Jurkat, Clone E6-1 (cell line): ENCODE results near the gene CDH24.

Experiments used
- DNase-seq: peaks from one replicate; pipeline ENCODE4 v3.0.0-alpha.2; 2011; ENCODE audit warnings: low read depth, low spot score
- H3K4me3 ChIP-seq: 2 replicates; pipeline ENCODE4 v1.5.1; 2011; ENCODE audit warnings: mild to moderate bottlenecking, low read length, control low read depth, moderate library complexity

Gene CDH24

DNA sequence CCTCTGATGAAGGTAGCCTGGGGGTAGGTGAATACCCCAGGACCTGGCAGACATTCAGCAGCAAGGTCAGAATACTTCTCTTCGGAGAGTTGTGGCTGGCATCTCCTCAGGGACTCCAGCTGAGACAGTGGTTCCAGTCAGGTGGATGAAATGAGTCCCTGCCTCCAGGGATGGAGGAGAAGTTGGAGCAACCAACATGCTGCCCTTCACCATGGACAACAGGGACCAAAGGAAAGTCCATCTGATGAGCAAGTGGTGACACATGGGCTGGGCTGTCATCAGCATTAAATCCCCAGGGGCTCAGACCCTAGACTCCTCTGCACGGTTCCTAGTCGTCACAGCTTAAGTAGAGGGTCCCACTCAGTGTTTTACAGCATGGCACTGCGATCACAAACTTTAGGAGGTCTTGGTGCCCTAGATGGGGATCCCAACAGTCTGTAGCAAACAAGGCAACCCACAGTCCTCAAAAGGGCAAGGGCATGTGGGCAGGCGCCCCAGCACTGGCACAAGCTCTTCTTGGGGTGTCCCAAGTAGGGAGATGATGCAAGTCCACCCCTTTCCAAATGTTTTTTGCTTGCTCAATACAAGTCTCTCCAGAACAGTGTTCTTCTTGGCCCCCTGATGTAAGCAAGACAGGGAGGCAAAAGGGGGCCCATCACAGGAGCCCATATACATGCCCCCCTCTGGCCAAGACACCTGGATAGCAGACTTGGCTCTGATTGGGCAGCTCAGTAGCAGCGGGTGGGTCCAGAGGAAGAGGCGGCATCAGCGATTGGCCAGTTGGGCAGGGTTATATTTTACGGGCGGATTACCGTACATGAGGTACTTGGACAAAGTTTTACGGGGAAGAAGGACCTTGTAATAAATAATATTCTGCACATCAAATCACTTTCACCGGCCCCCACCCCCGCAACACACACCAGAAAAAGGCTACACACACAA is 10.8 kb upstream of the CDH24 start:
- no peak for DNase-seq
- H3K4me3 ChIP-seq = no peak overlapping the region

DNA sequence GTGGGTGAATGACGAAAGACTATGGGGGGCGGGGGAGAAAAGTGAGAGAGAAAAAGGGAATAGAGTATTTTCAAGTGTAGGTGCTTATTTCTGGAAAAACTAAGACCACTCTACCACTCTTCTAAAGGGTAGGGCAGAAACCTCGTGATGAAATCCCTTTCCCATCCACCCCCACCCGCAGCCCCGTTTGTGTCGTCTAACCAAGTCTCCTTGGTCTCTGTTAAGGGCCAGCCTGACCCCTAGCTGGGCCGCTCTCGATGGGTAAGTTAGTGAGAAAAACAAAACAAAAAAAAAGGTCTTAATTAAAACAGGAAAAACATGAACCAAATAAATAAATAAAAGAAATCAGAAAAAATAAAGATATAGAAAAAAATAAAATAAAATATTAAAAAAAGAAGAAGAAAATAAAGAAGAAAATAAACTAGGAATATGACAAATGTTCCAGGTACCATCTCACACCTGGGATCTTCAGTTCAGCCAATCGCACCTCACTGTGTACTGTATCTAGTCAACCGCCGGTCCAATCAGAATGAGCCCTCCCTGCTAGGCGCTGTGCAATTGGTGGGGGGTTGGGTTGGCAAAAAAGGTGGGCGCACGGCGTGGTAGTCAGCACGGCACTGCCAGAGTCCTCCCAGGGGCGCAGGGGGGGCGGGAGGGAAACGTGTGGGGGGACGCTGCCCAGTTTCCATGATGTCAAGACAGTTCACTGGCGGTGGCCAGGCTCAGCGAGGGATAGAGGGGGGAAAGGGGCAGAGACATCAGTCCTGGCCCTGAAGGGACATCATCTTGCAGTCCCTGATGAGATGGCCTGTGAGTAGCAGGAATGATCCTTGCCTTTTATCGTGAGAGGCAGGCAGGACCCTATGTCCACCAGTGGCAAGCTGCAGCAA is 9.8 kb upstream of the CDH24 start:
- DNase-seq = no peak
- no peak overlapping the region for H3K4me3 ChIP-seq

DNA sequence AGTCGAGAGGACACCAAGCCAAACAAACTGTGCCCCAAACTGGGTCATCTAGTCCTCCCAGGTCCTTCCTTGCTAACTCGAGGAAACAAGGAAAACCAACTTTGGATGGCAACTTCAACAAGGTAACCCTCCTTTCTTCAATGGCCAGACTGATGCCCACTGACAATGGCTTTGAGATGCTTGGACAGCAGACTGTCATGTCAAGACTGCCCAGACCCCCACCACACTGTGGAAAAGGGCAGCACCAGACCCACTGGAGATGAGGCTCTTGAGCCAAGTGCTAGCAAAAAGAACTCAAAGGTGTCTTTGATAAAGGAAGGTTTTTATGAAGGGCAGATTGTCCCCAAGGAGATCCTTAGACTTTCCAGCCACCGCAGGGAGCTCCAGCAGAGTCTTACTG is 9.0 kb upstream of the CDH24 start:
- H3K4me3 ChIP-seq = no peak overlapping the region
- no peak for DNase-seq

DNA sequence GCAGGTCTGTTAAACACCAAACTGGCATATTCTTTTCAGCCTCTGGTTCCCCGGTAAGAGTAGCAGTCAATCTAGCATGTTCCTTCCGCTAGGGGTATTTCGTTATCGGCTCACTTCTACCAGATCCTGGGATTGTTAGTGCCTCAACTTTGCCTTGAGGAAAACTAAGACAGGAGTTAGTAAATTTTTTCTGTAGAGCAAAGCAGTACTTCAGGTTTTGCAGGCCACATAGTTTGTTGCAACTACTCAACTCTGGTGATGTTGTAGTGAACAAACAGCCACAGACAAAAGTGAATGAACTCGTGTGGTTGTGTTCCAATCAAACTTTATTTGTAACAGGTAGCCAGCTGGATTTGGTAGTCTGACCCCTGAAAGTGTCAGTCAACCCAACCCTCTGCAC is 6.3 kb upstream of the CDH24 start:
- DNase-seq = no peak
- H3K4me3 ChIP-seq = no peak overlapping the region

DNA sequence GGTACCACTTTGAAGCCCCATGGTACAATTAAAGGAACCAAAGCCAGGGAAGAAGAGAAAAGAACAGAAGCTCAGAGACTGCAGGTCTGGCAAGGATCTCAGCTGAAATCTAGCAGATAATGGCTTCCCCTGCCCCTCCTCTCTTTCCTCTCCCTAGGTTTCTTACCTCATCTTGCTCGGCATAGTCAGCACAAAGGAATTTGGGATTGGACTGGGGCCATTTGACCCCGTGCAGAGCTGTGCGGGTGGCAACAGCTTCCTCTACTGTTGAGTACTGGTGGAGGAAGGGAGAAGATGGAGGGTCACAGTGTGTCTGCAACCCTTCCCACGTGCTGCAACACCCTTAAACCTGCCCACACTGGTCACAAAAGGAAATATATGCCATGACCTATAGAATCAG is 4.7 kb upstream of the CDH24 start:
- no peak for DNase-seq
- H3K4me3 ChIP-seq = no peak overlapping the region

DNA sequence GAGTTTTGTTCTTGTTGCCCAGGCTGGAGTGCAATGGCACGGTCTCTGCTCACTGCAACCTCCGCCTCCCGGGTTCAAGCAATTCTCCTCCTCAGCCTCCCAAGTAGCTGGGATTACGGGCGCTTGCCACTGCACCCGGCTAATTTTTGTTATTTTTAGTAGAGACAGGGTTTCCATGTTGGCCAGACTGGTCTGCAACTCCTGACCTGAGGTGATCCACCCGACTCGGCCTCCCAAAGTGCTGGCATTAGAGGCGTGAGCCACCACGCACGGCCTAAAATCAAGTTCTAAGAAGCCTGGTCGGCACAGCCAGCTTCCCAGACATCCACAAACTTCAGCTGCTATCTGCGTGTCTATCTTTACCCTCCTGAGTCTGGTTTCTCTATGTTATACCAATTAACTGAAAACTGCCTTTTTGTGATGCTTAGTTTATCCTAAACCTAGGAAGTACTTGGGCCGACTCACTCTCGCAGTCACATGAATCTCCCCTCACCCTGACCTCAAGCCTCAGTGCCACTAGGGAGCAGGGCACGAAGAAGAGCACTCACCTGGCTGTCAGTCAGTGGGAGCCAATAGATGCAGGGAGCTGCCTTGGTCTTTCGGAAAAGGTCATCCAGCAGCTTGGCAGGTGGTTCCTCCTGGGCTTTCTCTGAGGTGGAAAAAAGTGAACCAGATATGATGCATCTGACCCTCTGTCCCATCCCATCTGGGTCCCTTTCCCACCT is 3.4 kb upstream of the CDH24 start:
- no peak for DNase-seq
- no peak overlapping the region for H3K4me3 ChIP-seq

DNA sequence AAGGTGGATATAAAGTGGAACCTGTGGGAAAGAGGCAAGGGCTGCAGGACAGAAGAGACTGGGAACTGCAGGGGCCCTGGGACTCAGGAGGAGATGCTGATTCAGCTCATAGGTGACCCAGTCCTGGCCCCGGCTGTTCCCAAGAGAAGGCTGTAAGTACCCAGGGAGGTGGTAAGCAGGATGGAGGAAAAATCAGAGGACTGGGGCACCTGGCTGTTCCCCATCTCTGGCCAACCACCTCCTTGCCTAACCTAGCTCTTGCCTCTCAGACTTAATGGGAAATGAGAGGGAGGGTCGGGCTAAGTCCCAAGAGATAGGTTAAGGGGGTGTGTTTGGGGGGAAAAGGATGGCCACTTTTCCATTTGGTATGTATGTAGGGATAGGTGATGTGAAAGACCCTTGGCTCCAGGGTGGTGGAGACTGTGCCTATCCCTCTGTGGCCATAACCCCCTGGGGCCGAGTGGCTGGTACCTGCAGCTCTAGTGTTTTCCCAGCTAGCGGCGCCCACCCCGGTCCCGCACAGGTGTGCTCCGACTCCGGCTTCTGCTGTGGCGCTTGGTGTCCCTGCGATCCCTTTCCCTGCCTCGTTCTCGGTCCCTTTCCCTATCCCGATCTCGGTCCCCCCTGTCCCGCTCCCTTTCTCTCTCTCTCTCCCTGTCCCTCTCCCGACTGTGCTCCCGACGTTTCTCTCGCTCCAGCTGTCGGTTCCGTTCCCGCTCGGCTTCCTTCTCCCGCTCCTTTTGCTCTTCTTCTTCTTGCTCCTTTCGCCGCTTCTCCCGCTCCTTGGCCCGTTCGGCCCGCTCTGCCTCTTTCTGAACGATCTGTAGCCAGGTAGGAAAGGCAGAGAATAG is 1.6 kb upstream of the CDH24 start:
- DNase-seq = no peak
- no peak overlapping the region for H3K4me3 ChIP-seq

DNA sequence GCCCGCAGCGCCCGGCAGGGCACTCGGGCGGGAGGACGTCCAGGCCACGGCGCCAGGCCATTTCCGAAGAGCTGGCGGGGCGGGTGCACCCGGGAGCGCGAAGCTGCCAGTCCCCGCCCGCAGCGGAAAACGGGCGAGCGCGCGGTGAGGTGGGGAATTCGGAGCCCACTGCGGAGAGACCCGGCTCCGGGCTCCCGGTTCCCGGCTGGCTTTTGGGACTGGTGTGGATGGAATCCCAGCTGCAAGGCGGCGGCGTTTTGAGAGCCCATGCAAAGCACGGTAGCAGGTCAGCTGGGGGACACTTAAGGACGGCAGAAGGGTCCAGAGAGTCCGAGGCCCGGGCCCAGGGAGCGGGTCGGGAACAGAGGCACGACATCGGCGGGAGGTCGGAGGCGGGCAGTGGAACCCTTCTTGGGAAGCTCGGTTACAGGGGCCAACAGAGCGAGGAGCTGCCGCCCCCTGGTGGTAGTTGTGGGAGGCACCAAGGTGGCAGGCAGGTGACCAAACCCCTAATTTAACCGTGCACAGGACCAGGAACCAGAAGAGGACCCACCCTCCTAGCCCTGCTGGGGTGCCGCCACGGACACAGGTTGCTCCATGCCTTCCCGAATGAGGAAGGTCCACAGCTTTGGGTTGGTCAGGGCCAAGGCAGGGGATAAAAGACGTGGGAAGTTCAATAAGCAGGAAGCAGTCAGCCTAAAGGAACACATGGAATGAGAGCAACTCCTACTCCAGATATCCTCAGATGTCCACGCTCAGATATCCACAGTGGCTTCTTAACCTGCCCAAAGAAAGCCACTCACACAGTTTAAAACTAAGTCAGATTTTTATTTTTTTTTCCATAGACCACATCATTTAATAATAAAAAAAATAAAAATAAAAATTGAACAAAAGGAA is 685 bp upstream of the CDH24 start:
- H3K4me3 ChIP-seq = peak overlapping the region; percentile 58
- peak; percentile 76 for DNase-seq

DNA sequence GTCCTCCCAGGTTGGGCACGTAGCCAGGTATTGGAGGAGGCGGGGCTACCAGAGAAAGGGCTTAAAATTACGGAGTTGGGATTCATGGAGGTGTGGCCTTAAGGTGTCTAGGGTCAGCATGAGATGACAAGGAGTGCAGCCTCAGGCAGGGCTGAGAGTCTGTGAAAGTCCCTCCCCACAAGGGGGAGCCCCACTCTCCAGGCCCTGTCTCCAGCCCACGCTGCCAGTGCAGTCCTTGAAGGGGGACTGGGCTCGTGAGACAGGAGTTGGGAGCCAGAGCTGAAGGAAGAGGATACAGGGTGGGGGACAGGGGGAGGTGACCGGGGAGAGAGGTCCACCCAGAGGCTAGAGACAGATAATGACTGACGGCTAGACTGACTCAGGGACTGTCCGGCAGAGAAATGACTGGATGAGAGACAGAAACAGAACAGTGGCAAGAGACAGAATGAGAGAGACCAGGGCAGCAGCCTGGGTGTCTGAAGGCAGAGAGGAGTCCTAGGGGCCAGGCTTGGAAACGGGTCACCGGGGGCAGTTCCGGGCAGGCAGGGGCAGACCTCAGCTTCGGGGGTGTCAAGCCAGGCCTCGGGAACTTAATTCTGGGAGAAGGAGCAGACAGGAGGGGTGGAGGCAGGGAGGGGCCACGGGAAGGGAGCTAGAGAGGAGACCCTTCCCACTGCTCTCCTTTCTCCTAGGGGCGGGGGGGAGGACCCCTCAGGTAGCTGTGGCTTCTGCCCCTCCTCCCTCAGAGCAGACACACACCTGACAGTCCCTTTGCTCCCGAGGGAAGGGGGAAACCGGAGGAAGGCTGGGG is 970 bp downstream of the CDH24 start:
- H3K4me3 ChIP-seq = peak overlapping the region; percentile 58
- peak; percentile 46 for DNase-seq

DNA sequence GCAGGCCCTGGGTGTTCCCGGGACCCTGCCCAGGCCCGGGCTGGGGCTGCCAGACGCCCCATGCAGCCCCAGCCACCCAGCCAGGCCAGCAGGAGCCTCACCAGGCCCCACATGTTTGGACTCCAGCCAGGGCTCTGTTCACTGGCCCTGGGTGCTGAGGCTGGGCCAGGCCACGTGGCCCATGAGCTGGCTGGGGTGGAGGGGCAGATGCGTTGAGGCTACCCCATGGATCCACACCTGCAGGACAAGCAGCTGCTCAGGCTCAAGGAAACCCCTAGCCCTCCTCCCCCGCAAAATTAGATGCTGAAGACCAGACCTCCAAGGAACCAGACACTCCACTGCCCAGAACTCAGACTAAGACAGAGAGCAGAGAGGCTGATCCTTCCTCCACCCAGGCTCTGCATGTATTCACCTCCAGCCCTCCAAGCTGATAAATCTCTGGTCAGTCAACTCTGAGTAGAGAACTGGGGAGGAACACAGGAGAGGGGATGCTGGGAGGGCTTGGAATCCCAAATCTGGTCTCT is 1.6 kb downstream of the CDH24 start:
- no peak for DNase-seq
- H3K4me3 ChIP-seq = no peak overlapping the region

DNA sequence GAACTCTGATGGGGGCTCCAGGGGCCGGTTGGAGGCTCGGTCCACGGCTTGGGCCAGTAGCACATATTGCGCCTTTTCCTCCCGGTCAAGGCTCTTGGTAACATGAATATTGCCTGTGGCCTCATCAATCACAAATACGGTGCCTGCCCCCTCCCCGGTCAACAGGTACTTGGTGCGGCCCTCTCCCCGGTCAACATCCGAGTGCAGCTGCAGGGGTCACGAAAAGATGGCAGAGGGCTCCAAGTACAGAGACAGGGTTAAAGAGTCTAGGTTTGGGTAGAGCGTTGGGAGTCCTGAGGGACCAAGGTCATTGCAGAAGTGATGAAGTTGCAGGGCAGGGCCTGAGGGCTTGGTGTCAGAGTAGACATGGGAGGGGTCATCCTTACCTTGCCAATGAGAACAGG is 2.2 kb downstream of the CDH24 start:
- DNase-seq = no peak
- no peak overlapping the region for H3K4me3 ChIP-seq

DNA sequence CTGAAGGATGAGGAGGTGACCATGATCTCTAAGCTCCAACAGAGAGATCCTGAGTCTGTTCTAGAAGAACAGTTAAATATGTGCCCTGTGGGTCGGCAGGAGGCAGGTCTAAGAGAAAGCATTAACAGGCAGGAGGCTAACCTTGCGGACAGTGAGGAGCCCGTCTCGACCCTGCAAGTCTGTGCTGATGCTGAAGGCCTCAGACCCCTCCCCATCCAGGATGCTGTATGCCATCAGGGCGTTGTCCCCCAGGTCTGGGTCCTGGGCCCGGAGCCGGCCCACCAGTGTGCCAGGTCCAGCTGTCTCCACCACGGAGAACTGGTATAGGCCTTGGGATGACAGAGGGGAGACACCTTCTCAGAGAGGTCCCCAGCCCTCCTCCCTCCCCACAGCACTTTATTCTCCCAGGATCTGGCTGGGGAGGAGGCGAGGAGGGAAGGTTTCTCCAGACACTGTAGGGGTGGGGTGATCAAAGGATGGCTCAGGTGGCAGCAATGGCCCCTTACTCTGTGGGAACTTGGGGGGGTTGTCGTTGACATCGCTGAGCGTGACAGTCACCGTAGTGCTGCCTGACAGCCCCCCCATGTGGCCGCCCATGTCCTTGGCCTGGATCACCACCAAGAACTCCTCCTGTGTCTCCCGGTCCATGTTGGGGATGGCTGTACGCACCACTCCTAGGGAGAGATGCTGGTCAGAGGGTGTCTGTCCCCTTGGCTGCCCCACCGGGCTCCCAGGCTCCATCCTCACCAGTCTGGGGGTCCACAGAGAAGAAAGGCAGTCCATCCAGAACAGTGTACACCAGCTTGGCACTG is 3.1 kb downstream of the CDH24 start:
- no peak for DNase-seq
- H3K4me3 ChIP-seq = no peak overlapping the region

DNA sequence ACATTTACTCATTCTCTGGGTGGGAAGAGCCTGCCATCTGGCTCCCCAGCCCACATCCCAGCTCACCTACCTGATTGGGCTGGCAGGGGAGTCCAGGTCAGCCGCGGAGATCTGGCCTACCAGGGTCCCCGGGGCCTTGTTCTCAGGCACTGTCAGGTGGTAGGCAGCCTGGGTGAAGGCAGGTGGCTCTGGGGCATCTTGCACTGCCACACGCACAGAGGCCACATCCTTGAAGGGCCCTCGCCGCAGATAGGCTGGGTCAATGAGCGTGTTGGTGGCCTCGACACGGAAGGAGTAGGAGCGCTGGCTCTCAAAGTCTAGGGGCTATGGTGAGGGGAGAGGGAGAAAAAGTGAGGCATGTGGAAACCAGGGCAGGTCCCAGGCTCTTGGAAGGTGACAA is 3.9 kb downstream of the CDH24 start:
- DNase-seq = no peak

DNA sequence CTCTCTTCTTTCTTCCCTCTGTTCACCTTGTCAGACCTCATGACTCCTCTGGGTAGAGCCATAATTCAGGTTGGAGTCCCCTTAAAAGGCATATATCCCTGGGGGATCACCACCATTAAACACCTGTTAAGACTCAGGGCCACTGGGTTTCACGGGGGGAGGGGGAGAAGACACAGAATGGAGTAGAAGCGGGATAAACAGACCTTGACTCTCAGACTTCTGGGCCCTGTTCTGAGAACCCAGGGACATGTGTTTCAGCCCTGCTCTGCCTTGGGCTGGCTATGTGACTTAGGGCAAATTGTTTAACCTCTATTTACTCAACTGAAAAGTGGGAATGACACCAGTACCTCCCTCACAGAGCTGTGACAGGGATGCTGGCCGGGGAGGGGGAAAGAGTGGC is 4.6 kb downstream of the CDH24 start:
- H3K4me3 ChIP-seq = no peak overlapping the region
- DNase-seq = no peak

More for the DNA sequence above, 3.9 kb downstream of the CDH24 start:
- no peak overlapping the region for H3K4me3 ChIP-seq

DNA sequence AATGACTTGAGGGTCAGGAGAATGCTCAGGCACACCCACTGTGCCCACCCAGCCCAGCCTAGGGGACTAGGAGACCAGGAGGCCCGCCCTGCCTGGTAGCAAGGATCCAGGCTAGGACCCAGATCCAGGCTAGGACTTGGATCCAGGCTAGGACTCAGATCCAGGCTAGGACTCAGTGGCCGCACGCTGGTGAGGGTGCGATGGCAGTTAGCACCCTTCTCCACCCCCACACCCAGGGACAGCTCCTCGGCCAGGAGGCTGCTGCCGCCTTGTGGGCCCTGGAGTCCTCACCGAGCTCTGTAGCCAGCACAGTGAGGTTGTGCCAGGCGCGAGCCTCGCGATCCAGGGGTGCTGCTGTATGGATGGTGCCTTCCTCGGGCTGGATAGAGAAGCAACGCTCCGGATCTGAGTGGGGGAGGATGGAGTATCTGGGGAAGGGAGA is 5.1 kb downstream of the CDH24 start:
- no peak overlapping the region for H3K4me3 ChIP-seq
- DNase-seq = no peak
